GM21723 (cell line): ENCODE data around the gene ASPDH.
"Not testable (repeated sequence)": the region's sequence is repeated elsewhere in the genome, so short reads cannot be mapped to it uniquely, and the experiment has no call there.

Experiments
- ATAC-seq: cut with Tn5 transposase; IDR thresholded peaks from one replicate; pipeline ENCODE4 v1.9.1; 2021; ENCODE audit warnings: mild to moderate bottlenecking, moderate library complexity; ENCODE audit not compliant: unreplicated experiment

ASPDH gene

GRCh38 chr19:50548191-50549058, 34.7 kb upstream of the ASPDH start:
- ATAC-seq, result no peak

GRCh38 chr19:50547385-50548190, 33.9 kb upstream of the ASPDH start:
- no peak for ATAC-seq

- ATAC-seq, result no peak
Observed at GRCh38 chr19:50546527-50547221, 33.0 kb upstream of the ASPDH start.

GRCh38 chr19:50542943-50543342, 29.2 kb upstream of the ASPDH start:
- ATAC-seq, result no peak

GRCh38 chr19:50537769-50538230, 24.1 kb upstream of the ASPDH start:
- ATAC-seq, result no peak

- no peak for ATAC-seq
Observed at GRCh38 chr19:50537306-50537685, 23.6 kb upstream of the ASPDH start.

GRCh38 chr19:50536662-50537305, 23.1 kb upstream of the ASPDH start:
- ATAC-seq, result no peak

- no peak for ATAC-seq
Observed at GRCh38 chr19:50535672-50536187, 22.0 kb upstream of the ASPDH start.

- ATAC-seq, result no peak
Observed at GRCh38 chr19:50534478-50534877, 20.8 kb upstream of the ASPDH start.

GRCh38 chr19:50532952-50533351, 19.2 kb upstream of the ASPDH start:
- no peak for ATAC-seq

GRCh38 chr19:50531171-50531612, 17.5 kb upstream of the ASPDH start:
- no peak for ATAC-seq

GRCh38 chr19:50528052-50528451, 14.3 kb upstream of the ASPDH start:
- not testable (repeated sequence) for ATAC-seq

GRCh38 chr19:50522881-50523280, 9.2 kb upstream of the ASPDH start:
- no peak for ATAC-seq

- no peak for ATAC-seq
Observed at GRCh38 chr19:50520822-50521465, 7.2 kb upstream of the ASPDH start.

GRCh38 chr19:50519006-50519575, 5.4 kb upstream of the ASPDH start:
- ATAC-seq, result no peak

- ATAC-seq, result no peak
Observed at GRCh38 chr19:50518091-50519005, 4.6 kb upstream of the ASPDH start.

GRCh38 chr19:50517704-50518075, 4.0 kb upstream of the ASPDH start:
- no peak for ATAC-seq

- ATAC-seq, result no peak
Observed at GRCh38 chr19:50516964-50517703, 3.4 kb upstream of the ASPDH start.
